Heart left ventricle (tissue), 13 donors: Measurements from ENCODE around the gene HSF5.

ENCODE experiments used
- POLR2A ChIP-seq, 2 donors: fragments of 450-650 bp; IDR thresholded peaks; one replicate each; pipeline ENCODE4 v1.6.1; 2017; ENCODE audit warnings: antibody characterized with exemption in 2 of 2, mild to moderate bottlenecking in 2 of 2, moderate library complexity in 2 of 2
- TF ChIP-seq, protein P1 (sequence below), 12 donors: fragments of 200-600 bp; sonication (generic) in 4 of 12; IDR thresholded peaks; one replicate each; pipeline versions ENCODE4 v1.5.0 to v1.8.0; 2018 to 2022; ENCODE audit warnings: antibody characterized with exemption in 12 of 12, mild to moderate bottlenecking in 5 of 12
- donor health status: ischemic (EF 13 %, LVEDD 7.1; RV severe dilation, severe dysfunction).
- donor health status: DM: no; HTN: yes; CAD: no.
- donor health status: DM: no; HTN: no; CAD: no.
- donor health status: ischemic (EF 25% LVEDD 6.9; RV normal size, moderate dysfunction).
- donor health status: ischemic (EF 25% LVEDD 5.7; RV mildly dilated, moderate dysfunction).
- donor health status: ischemic (EF 35%, LVEDD 5.7; RV mildly dilated, moderate dysfunction).
- donor health status: nonischemic (EF 11% LVEDD 7.7; RV severe dilation, severe dysfunction).
- donor health status: DM: yes; HTN: yes; CAD: no.
- donor health status: PGD.
- donor health status: ischemic (EF 29% LVEDD 5.4; RV normal size, mild dysfunction).
- donor health status: nonischemic (EF 23%, LVEDD 6.1; RV moderate dilation, normal function).

DNA sequence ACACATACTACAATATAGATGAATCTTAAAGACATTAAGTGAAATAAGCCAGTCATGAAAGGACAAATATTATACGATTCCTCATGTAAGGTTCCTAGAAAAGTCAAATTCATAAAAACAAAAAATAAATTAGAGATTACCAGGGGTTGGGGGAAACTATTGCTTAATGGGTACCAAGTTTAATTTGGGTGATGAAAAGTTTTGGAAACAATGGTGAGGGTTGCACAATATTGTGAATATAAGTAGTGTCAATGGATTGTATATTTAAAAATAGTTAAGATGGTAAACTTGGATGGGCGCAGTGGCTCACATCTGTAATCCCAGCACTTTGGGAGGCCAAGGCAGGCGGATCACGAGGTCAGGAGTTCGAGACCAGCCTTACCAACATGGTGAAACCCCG, 17.9 kb downstream of the HSF5 start:
- TF ChIP-seq, protein P1, sequence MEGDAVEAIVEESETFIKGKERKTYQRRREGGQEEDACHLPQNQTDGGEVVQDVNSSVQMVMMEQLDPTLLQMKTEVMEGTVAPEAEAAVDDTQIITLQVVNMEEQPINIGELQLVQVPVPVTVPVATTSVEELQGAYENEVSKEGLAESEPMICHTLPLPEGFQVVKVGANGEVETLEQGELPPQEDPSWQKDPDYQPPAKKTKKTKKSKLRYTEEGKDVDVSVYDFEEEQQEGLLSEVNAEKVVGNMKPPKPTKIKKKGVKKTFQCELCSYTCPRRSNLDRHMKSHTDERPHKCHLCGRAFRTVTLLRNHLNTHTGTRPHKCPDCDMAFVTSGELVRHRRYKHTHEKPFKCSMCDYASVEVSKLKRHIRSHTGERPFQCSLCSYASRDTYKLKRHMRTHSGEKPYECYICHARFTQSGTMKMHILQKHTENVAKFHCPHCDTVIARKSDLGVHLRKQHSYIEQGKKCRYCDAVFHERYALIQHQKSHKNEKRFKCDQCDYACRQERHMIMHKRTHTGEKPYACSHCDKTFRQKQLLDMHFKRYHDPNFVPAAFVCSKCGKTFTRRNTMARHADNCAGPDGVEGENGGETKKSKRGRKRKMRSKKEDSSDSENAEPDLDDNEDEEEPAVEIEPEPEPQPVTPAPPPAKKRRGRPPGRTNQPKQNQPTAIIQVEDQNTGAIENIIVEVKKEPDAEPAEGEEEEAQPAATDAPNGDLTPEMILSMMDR (IDR thresholded peaks at IDR 0.05) = no peak
- TF ChIP-seq POLR2A (IDR thresholded peaks at IDR 0.05) = no peak
